GM12878 (cell line): ENCODE results near the gene BARX2. TPM values are rescaled to one million over a fixed set of nuclear protein-coding genes. Genes with fewer than 3 reads are reported as not detected.

Experiments used
- ATAC-seq: fragments of 200-7000 bp; cut with Tn5 transposase; 3 replicates; pipeline ENCODE4 v1.9.1; 2020; ENCODE audit warnings: mild to moderate bottlenecking, moderate library complexity
- BruUV-seq: library from RNA; stranded (reverse); fragments of 400-500 nt; replicated peaks from 2 replicates; lab custom pipeline; 2021; lab: Mats Ljungman, UMichigan
- CTCF ChIA-PET: fragments of 300-600 bp; sonication (Branson Sonifier 250); formaldehyde crosslinking; extraction: SDS; loops from one replicate; lab custom pipeline; 2021; ENCODE audit warnings: inconsistent platforms; lab: Yijun Ruan, JAX
- POLR2A ChIA-PET: fragments of 350-600 bp; formaldehyde crosslinking; extraction: SDS; loops from one replicate; lab custom pipeline; 2021; ENCODE audit warnings: inconsistent platforms; lab: Charles Lee
- RAD21 ChIA-PET: fragments of 300-600 bp; sonication (Branson Sonifier 250); formaldehyde crosslinking; loops from one replicate; lab custom pipeline; 2023; ENCODE audit warnings: antibody characterized with exemption; ENCODE audit not compliant: unreplicated experiment; lab: Charles Lee
- SMC1A ChIA-PET: fragments of 300-600 bp; sonication (Branson Sonifier 250); formaldehyde crosslinking; loops from one replicate; lab custom pipeline; 2023; ENCODE audit not compliant: unreplicated experiment, uncharacterized antibody; lab: Charles Lee
- DNase-seq: peaks from one replicate; pipeline ENCODE4 v3.0.0-alpha.2; 2011; ENCODE audit warnings: low read depth, low spot score
- FAIRE-seq: peaks from 3 replicates; lab custom pipeline; 2011; peaks lifted over from hg19 to GRCh38; lab: Jason Lieb, UNC
- H2AFZ ChIP-seq: 2 replicates; pipeline ENCODE4 v1.6.0; 2011; ENCODE audit warnings: low read depth, low read length, control low read depth; ENCODE audit not compliant: control insufficient read depth
- H3K27ac ChIP-seq: 2 replicates; pipeline ENCODE4 v1.5.1; 2011; ENCODE audit warnings: control low read depth; ENCODE audit not compliant: control insufficient read depth, insufficient read depth
- H3K27me3 ChIP-seq, 2 experiments: replicated peaks in 1 of 2; 2 replicates each; pipeline versions ENCODE4 v1.6.0 to v1.6.1; 2011; ENCODE audit warnings: low read length in 1 of 2; ENCODE audit not compliant: control insufficient read depth in 2 of 2, insufficient read depth in 2 of 2
- H3K36me3 ChIP-seq, 2 experiments: 2 replicates each; pipeline ENCODE4 v1.5.1; 2011; ENCODE audit warnings: low read length in 1 of 2; ENCODE audit not compliant: control insufficient read depth in 2 of 2, insufficient read depth in 2 of 2
- H3K4me1 ChIP-seq: 2 replicates; pipeline ENCODE4 v1.6.1; 2011; ENCODE audit warnings: mild to moderate bottlenecking, low read length, moderate library complexity, mixed read lengths; ENCODE audit not compliant: control insufficient read depth, insufficient read depth
- H3K4me2 ChIP-seq: 2 replicates; pipeline ENCODE4 v1.6.0; 2011; ENCODE audit warnings: control low read depth; ENCODE audit not compliant: control insufficient read depth, insufficient read depth
- H3K4me3 ChIP-seq: fragments of 200-600 bp; sonication (generic); 2 replicates; pipeline ENCODE4 v1.5.1; 2016
- H3K79me2 ChIP-seq: 2 replicates; pipeline ENCODE4 v1.6.0; 2011; ENCODE audit warnings: low read length; ENCODE audit not compliant: control insufficient read depth, insufficient read depth
- H3K9ac ChIP-seq: 2 replicates; pipeline ENCODE4 v1.8.0; 2011; ENCODE audit warnings: low read length, control low read depth, mixed read lengths; ENCODE audit not compliant: control insufficient read depth, insufficient read depth
- H3K9me3 ChIP-seq: replicated peaks from 3 replicates; pipeline ENCODE4 v1.5.1; 2011; ENCODE audit warnings: mild to moderate bottlenecking, low read length; ENCODE audit not compliant: control insufficient read depth, insufficient read depth
- H4K20me1 ChIP-seq: 2 replicates; pipeline ENCODE4 v1.6.0; 2011; ENCODE audit not compliant: control insufficient read depth, insufficient read depth
- ATF3 ChIP-seq: IDR thresholded peaks from 2 replicates; pipeline ENCODE4 v1.6.1; 2011; ENCODE audit warnings: low read depth, mild to moderate bottlenecking, low read length, moderate library complexity, borderline replicate concordance; ENCODE audit errors: extremely low read depth
- BRCA1 ChIP-seq: IDR thresholded peaks from 2 replicates; pipeline ENCODE4 v1.6.1; 2011; ENCODE audit warnings: low read depth, low read length, improper control_type of control experiment
- CEBPB ChIP-seq, 2 experiments: fragments of 150-350 bp in 1 of 2; IDR thresholded peaks; 2 replicates each; pipeline ENCODE4 v1.6.1; 2012 to 2014; ENCODE audit warnings: low read depth in 2 of 2, low read length in 2 of 2, borderline replicate concordance in 1 of 2, inconsistent platforms in 1 of 2
- KAT2A ChIP-seq: conservative IDR thresholded peaks from 2 replicates; pipeline ENCODE4 v1.6.1; 2011; ENCODE audit warnings: low read depth, low read length; ENCODE audit not compliant: control insufficient read depth
- NFYB ChIP-seq: IDR thresholded peaks from 2 replicates; pipeline ENCODE4 v1.6.1; 2011; ENCODE audit warnings: low read depth, mild to moderate bottlenecking, low read length, improper control_type of control experiment, moderate library complexity; ENCODE audit not compliant: insufficient read depth
- NR2C2 ChIP-seq: IDR thresholded peaks from 2 replicates; pipeline ENCODE4 v1.6.1; 2011; ENCODE audit warnings: borderline replicate concordance, low read depth; ENCODE audit not compliant: control insufficient read depth, insufficient read length
- PAX8 ChIP-seq: fragments of 450-650 bp; IDR thresholded peaks from 2 replicates; pipeline ENCODE4 v1.6.1; 2017; ENCODE audit warnings: mild to moderate bottlenecking, moderate library complexity
- PML ChIP-seq: IDR thresholded peaks from 2 replicates; pipeline ENCODE4 v1.6.1; 2012; ENCODE audit warnings: low read length, inconsistent platforms
- RELB ChIP-seq: fragments of 450-650 bp; IDR thresholded peaks from 2 replicates; pipeline ENCODE4 v1.6.1; 2017; ENCODE audit warnings: low read depth, mild to moderate bottlenecking, moderate library complexity
- SIX5 ChIP-seq: IDR thresholded peaks from 2 replicates; pipeline ENCODE4 v1.6.1; 2011; ENCODE audit warnings: mild to moderate bottlenecking, low read depth, low read length, moderate library complexity; ENCODE audit not compliant: severe bottlenecking
- USF1 ChIP-seq: IDR thresholded peaks from 2 replicates; pipeline ENCODE4 v1.6.1; 2011; ENCODE audit warnings: borderline replicate concordance, low read depth, mild to moderate bottlenecking, moderate library complexity, mixed read lengths, low read length; ENCODE audit not compliant: insufficient read depth; ENCODE audit errors: extremely low read length
- ZNF384 ChIP-seq: IDR thresholded peaks from 2 replicates; pipeline ENCODE4 v1.6.1; 2012; ENCODE audit warnings: low read depth, mild to moderate bottlenecking, low read length, improper control_type of control experiment, borderline replicate concordance
- WGBS: methylation state at CpG from one replicate; pipeline ENCODE4 v1.1.6; 2016; ENCODE audit warnings: low lambda C conversion rate; ENCODE audit not compliant: insufficient replicate concordance, insufficient coverage; ENCODE audit errors: missing lambda C conversion rate; 5-methylcytosine and 5-hydroxymethylcytosine counted together
- in situ Hi-C: fragments of 300-500 bp; cut with MboI; formaldehyde crosslinking; loops from 9 replicates; pipeline ENCODE4 v1.14.3; 2018; ENCODE audit warnings: mixed read lengths
- intact Hi-C: fragments of 100-400 bp; cut with micrococcal nuclease; formaldehyde crosslinking; loops from one replicate; pipeline ENCODE4 v1.14.2; 2022; ENCODE audit not compliant: unreplicated experiment
- polyA plus RNA-seq, 11 experiments: library from polyadenylated mRNA; depleted of rRNA in 4 of 11; unstranded in 6 of 11; stranded (reverse) in 5 of 11; fragments of >200 nt; fragmentation: Nextera tagmentation in 4 of 11; fragmentation: Illumina TruSeq in 1 of 11; extraction: Ambion mirVana in 4 of 11; extraction: Trizol in 1 of 11; gene quantifications; 1 replicate in 1 of 11; 2 replicates in 10 of 11; pipeline versions ENCODE4 v1.2.1 to v1.2.3, GENCODE V29; 2011 to 2016; ENCODE audit warnings: inconsistent platforms in 2 of 11, missing spikeins in 2 of 11, low read depth in 1 of 11
- total RNA-seq, 4 experiments: library from RNA; depleted of rRNA in 3 of 4; stranded (reverse); fragments of >200 nt in 3 of 4; fragmentation: Illumina TruSeq in 1 of 4; extraction: Trizol in 1 of 4; gene quantifications; 2 replicates each; pipeline versions ENCODE4 v1.2.1 to v1.2.3, GENCODE V29; 2013 to 2021

Gene BARX2
- total and polyA plus RNA-seq, 10 of the 15 experiments (the other 5 are each of a cell fraction or from before 2014, with no cell fraction given) = 0.07 to 0.84 TPM; not detected in 8

GRCh38 chr11:129443276-129443675, 67.6 kb downstream of the BARX2 start:
- Histone ChIP-seq H2AFZ (no peak overlapping the region), H3K27me3 (no peaks in the 10 kb centered on the region), H3K36me3 (no peaks in the 10 kb centered on the region), H3K4me1 (no peaks in the 10 kb centered on the region), H3K4me3 (no peak overlapping the region), H3K4me2 (no peak overlapping the region), H4K20me1 (no peaks in the 10 kb centered on the region), H3K27ac (no peak overlapping the region), H3K79me2 (no peaks in the 10 kb centered on the region), H3K9ac (no peak overlapping the region), H3K9me3 (no peaks in the 10 kb centered on the region)
- in situ Hi-C loops = no loop called here
- CTCF ChIA-PET = interaction anchor here (1.2 kb wide), 1 partner anchor 79 kb away, joined by 3 read pairs; no protein-coding TSS in a partner anchor
- ATAC-seq (no peak), DNase-seq (no peak), FAIRE-seq (no peak)
- SMC1A ChIA-PET = no interaction called here
- RAD21 ChIA-PET = no interaction called here
- TF ChIP-seq NFYB (no peak), USF1 (no peak), SIX5 (no peak), KAT2A (no peak), NR2C2 (no peak), BRCA1 (no peak)
- 23% methylated on average over 6 of the region's 6 CpGs for WGBS
- POLR2A ChIA-PET = no interaction called here
- BruUV-seq = no TSS peak
- intact Hi-C loops = no loop called here

GRCh38 chr11:129444274-129444673, 68.6 kb downstream of the BARX2 start:
- DNase-seq = no peak
- Histone ChIP-seq H2AFZ (no peak overlapping the region), H3K27ac (no peak overlapping the region), H3K4me1 (no peaks in the 10 kb centered on the region), H3K36me3 (no peaks in the 10 kb centered on the region), H4K20me1 (no peaks in the 10 kb centered on the region), H3K27me3 (no peaks in the 10 kb centered on the region), H3K4me3 (no peak overlapping the region), H3K79me2 (no peaks in the 10 kb centered on the region), H3K4me2 (no peak overlapping the region), H3K9me3 (no peaks in the 10 kb centered on the region), H3K9ac (no peak overlapping the region)
- RAD21 ChIA-PET = no interaction called here
- POLR2A ChIA-PET = interaction anchor here (0.6 kb wide), 1 partner anchor 28 kb away, joined by 3 read pairs; no protein-coding TSS in a partner anchor
- SMC1A ChIA-PET = no interaction called here
- intact Hi-C loops (no loop called here), in situ Hi-C loops (no loop called here)
- BruUV-seq = no TSS peak
- no peak for ATAC-seq
- CTCF ChIA-PET = interaction anchor here (0.6 kb wide), 1 partner anchor 234 kb away, joined by 3 read pairs; no protein-coding TSS in a partner anchor
- no peak for FAIRE-seq
- 58% methylated on average over 5 of the region's 5 CpGs for WGBS
- TF ChIP-seq PAX8 (no peak), CEBPB (IDR thresholded peaks at IDR 0.05; ENCODE audit: borderline replicate concordance in 1 of 2, low read depth in 2 of 2, low read length in 2 of 2) (no peak), ATF3 (no peak), RELB (no peak), PML (no peak), ZNF384 (no peak)
